DMS 273 treated with DMSO at 0.1 percent for 48 hours (cell line): ENCODE data around the gene VWC2L.

ENCODE experiments used
- DNase-seq: peaks from one replicate; lab custom pipeline; 2025; lab: John Stamatoyannopoulos, UW

The VWC2L gene

DNA sequence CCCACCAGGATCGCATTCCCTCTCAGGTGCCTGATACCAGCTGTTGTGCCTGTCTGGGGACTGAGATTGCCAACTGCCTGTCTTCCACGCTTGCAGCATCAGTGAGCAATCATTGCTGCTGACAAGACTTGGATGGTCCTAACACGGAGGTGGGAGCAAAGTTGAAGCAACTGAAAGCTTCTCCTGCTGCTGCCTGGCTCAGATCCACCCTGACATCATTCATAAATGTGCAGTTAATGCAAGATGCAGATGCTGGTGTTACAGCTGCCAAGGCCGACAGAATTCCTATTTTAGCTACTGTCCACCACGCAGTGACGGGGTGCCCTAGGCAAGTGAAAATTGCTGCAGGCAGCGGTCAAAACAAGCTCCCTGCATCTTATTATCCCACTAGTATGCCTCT, 131.4 kb downstream of the VWC2L start:
- DNase-seq = no peak

DNA sequence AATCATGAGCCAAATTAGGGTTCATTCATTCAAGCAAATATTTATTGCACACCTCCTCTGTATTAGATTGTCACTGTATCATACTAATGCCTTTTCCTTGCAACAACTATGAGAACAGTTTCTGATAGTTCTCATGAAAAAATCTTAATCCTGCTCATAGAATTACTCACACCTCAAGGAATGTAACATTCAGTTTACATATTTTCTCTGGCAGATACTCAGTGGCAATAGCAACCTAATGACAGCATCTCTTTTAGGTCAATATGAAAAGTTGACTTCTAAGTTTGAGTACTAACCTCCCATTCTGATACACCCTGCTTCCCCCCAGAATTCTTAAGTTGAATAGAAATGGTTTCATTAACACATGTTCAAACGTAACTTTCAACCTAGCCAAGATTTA, 132.0 kb downstream of the VWC2L start:
- no peak for DNase-seq

DNA sequence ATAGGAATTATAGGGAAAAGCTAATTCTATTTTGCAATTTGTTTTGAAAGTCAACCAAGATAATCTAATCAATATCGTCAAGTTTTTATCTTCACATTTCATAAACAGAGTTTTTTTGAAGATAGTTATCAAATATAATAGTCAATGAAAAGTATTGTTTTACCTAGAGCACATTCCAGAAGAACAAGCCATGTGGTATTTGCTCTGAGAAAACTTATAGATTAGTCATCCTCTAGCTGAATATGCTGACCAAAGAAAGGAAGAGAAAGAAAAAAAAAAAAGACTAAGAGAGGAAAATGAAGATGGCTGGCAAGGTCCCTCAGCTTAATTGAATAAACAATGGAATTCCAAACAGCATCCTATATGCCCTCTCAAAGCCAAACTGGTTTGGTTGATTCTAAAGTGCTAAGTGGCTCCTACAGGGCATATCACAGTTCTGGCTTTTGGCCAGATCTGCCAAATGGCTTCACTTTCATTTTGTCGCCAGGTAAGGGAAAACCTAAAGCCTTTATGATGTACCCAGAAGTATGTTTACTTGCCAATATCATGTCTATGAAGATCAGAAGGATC, 132.6 kb downstream of the VWC2L start:
- no peak for DNase-seq

DNA sequence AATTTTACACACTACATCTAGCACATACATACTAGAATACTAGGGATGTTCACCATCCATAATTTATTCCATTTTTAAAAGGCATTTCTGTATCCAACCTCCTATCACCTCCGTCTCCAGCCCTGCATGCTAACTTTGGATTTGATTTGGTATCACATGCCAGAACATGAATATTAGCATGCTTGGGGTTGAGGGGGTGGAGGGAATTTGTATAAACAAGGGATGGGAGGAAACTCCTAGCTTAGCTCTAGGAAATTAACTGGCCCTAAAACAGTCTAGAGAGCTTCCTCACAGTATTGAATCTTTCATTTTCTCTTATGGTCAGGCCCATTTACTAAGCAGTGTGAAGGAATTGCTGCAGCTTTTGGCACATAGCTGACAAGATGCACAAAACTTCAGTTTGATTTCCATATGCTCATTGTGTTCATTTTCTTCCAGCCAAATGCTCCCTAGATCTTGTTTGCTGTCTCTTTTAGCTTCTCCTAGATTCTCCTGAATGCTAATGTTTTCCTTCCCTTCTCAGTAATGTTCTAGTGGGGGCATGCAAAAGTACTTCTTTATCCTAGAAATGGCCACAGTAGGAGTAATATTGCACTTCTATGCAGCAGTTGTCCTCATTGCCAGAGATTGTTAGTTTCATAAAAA, 135.2 kb downstream of the VWC2L start:
- no peak for DNase-seq

DNA sequence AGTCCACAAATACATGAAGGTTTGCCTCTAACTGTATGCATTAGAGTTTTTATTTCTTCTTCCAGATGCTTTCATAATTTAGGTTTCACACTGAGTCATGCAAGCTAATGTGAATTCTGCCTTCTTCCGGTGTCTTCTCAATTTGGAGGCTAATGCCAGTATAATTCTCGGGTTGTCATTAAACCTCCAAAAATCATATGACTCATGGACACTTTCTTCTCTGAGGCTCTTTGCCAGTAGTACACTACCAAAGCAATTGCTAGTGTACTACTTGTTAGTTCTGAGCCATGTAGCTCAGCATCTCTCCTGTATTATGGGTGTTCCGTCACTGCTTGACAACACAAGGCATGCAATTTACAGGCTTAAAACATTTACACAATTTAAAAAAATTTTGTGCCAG, 137.1 kb downstream of the VWC2L start:
- no peak for DNase-seq

DNA sequence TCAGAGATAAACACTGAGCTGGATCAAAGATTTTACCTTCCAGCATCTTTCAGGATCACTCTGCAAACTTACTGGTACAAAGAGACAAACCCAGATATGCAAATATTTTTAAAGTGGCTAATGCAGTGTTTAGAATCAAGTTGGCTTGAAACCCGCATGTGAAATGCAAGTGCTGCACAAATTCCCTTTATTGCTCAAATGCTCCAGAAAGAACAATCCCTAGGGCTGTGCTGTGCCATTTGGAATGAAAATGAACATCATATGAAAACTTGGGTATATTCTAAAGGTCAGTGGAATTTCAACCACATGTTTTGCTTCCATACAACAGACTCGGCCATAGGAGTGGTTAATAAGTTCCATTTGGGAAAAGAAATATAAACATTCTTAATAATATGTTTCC, 139.1 kb downstream of the VWC2L start:
- DNase-seq = no peak

DNA sequence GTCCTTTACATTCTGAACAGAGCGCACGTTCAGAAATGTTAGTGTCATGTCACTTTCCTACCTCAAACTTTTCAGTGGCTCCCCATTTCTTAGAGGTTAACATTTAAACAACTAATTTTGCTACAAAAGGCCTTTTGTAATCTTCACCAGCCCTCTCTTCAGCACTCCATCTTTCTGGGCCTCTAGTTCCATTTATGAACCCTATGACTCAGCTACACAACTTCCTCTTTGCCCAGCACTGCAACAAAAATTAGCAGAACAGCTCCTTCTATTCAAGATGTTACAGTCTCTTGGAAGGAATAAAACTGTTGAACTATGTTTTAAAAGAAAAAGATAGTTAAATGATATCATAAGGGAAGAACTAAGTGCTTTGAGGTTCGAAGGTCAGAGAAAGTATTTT, 139.9 kb downstream of the VWC2L start:
- DNase-seq = no peak

DNA sequence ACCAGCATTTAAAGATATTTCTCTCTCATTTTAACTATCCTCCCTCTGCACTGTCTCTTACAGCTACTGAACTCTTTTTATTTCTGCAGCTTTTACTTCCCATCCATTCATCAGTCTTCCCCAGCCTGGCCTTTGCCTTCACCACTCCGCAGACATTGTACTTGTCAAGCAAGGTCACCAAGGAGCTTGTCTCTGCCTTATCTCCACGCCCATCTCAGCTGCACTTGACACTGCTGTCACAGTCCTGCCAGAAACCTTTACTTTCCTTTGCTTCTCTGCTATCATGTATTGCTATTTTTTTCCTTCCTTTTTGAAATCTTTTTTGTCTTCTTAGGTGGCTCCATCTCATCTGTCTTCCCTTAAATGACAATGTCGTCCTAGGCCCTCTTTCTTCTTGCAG, 147.0 kb downstream of the VWC2L start:
- DNase-seq = no peak

DNA sequence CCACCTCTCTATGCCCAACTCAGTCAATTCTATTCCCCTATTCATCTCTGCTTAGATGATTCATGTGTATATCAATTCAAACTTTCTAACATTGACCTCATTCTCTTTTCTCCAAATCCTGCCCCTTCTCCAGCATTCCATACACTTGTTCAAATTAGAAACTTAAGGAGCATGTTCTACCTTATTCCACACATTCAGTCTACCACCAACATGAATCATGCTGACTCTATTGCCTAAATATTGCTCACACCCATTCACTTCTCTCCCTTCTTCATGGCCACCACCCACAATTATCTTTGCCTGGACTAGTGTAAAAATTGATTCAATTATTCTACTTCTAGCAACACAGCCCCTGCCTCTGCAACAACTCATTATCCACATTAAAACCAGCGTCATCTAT, 147.5 kb downstream of the VWC2L start:
- no peak for DNase-seq

DNA sequence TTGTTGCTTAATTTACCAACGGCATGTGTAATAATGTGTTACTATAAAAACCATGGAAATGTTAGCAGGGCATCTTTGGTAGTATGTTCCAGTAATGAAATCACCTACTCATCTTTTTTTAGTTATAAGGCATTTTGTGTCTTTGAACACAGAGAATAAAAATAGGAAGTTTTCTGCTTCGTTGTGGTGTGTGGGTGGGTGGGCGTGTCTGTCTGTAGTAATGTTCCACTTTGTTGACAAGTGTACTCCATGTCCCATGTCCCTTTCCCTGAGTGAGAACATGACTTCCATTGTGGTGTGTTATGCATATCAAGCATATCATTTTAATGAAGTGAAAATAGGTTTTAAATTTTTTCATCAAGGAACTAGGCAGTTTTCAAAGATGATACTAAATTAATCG, 149.3 kb downstream of the VWC2L start:
- DNase-seq = no peak

DNA sequence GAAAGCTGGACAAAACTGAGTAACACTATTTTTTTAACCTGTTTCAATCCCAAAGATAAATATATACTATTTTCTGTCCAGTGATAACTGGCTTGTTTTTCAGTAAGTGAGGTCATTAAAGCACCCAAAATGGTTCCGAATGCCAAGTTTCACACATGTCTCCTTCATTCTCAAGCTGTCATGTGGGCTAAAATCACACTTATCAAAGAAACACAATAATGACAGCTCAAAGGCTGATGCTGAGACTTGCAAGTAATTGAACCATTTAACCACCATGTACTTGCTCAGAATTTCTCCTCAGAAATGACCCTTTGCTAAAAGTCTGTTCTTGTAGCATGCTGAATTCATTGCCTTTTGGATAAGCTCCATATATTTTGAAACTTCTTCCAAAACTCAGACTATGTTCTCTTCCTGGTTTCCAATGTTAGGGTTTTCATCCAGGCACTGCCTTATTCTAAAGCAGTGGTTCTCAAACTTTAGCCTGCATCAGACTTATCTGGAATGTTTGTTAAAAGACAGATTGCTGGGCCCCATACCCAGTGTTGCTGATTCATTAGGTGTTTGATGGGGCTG, 149.8 kb downstream of the VWC2L start:
- DNase-seq = no peak

DNA sequence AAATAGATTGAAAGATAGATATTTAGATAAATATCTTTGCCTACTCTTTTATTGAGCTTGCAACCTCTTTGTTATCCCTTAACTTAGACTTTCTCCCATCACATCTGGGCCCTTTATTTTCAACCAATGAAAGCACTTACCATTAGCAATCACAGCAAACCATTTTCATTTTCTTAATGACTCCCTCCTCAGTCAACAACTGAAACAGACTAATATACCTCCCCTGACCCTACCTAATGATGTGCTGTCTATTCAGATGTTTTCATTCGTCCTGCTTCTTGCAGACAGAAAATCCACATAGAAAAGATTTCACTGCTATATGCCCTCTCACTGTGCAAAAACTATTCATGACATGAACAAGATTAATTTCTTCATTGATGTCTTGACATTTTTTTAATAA, 154.4 kb downstream of the VWC2L start:
- no peak for DNase-seq

DNA sequence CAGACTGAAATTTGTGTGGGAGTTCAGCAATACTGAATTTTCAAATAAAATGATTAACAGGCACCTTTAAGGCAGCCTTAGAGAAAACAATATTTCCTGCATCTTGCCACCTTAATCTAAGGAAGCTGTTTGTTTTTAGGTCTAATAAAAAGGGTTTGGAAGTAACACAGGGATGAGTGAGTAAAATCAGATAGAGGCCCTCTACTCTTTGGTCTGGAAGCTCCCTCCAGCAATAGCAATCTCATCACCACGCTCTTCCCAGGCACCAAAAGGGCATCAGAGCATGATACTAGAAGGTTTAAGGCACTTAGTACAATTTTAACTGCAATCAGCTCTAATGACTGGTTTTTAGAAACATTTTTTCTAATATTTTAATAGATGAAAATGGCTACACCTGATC, 155.6 kb downstream of the VWC2L start:
- no peak for DNase-seq

DNA sequence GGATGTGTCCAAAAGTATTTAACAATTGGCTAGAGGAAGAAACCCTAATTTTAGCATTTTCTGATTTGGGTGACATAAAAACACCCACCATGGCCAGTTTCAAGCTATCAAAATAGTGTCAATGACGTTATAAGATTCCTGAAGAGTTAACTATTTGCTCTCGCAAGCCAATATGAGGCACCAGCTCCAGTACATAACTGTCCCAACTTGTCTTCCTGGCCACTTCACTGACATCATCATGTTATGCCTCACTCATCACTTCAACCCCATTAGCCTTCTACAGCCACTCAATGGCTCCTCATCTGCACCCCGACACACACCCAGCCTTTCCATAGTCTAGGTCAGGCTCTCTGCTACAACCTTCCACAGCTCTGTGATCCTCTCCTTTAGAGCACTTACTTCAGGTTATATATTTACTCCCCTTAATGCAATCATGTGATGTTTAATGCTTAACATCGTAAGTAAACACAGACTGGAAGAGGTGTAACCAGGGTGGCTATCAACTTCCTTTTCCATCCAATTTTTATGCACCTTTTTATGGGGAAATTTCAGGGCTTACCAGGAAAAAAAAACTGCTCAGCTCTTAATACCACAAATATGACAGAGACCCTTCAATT, 158.7 kb downstream of the VWC2L start:
- no peak for DNase-seq

DNA sequence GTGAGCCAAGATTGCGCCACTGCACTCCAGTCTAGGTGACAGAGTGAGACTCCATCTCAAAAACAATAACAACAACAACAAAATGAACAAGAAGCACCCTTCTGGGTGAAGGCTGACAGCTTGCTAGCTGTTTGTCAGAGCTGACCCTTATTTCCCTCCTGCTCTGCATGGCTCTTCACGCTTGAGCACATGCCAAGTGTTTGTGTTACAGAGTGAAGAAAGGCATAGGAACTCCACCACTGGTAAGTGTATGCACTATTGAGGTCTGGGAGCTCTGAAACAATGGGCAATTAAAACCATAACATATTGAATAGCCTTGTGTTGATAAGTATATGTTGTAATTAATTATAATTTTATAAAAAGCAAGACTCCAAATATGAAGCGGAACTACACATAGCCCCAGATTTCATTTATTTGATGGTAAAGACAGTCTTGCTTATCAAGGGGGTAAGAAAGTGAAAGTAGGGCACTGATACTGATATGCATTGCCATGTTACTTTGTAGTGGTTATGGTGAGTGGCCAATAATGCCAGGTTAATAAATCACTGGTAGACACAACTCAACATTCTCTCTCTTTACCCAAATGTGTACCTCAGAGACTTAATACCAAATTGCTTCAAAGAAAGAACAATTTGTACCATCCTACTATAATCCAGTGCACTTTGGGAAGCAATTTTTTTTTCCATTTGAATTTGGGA, 163.4 kb downstream of the VWC2L start:
- no peak for DNase-seq

DNA sequence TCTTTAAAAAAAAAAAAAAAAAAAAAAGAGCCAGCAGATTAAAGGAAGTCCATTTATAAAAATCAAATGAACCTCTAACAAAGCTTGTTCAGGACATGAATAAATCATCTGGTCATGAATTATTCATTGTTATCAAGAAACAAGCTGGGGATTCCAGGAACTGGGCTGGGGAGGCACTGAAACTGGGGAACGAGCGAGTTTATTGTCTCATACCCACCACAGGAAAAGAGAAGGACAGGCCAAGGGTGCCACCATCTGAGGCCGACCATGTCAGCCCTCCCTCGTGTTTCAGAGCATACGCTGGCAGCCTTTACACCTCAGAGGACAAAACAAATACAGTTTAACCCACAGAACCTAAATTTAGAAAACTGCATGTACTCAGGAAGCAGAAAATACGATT, 164.2 kb downstream of the VWC2L start:
- no peak for DNase-seq

DNA sequence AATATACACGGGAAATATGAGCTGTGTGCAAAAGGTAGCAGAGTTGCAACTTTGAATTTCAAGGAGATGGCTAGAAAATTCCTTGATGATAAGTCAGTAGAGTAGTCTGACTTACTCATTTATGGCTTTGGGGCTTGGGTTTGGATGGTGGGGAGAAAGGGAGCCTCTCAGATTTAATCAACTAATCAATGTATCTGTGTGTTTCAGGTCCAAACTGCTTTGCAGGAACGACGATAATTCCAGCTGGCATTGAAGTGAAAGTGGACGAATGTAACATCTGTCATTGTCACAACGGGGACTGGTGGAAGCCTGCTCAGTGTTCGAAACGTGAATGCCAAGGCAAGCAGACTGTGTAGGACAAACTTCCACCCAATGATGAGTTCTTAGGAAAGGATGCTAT, 164.6 kb downstream of the VWC2L start:
- DNase-seq = no peak

DNA sequence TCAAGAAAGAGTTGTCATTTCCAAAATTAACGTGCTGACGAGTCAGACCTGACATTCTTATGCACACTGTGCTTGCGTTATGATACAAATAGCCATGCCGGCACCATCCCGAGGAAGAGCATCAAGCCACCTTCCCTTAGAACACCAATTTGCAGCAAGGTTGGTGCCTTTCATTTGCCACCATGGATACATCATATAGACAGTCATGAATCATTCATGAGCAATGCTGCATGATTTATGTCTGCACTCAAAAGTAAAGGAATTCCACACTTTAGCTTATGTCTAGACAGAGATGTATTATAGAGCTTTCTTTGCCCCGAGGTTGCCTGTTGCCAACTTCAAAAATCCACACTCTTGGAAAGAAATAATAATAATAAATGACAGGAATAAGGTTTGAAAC, 166.9 kb downstream of the VWC2L start:
- no peak for DNase-seq

DNA sequence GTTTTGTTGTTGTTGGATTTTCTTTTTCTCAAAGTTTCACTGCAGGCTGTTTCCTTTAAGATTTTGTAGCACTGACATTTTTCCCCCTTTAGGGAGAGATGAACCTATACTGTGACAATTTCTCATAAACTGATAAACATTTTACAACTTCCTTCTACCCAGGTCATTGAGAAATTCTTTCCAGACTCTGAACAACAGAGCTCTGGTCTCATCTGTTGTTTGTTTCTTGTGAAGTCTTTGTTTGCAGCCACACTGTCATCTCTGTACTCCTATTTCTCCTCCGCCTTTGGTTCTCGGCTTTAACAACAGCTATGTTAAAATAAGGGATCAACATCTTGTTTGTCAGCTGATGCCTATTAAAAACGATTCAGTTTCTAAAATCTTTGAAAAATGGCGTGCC, 167.6 kb downstream of the VWC2L start:
- no peak for DNase-seq

DNA sequence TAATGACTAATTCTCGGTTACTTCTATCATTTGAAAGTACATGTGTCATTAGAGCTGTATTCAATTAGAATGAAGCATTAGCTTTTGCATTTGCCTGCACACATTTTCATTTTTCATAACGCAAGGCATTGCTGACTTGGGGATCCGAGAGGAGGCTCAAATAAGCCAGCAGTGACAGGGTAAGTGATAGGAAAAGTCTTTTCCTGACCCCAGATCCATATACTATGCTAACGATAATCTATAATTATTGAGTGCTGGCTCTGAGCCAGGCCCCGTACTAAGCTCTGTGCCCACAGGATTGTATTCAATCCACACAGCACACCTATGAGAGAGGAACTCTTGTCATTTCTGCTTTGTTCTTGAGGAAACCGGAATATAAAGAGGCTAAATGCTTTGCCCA, 168.2 kb downstream of the VWC2L start:
- no peak for DNase-seq

DNA sequence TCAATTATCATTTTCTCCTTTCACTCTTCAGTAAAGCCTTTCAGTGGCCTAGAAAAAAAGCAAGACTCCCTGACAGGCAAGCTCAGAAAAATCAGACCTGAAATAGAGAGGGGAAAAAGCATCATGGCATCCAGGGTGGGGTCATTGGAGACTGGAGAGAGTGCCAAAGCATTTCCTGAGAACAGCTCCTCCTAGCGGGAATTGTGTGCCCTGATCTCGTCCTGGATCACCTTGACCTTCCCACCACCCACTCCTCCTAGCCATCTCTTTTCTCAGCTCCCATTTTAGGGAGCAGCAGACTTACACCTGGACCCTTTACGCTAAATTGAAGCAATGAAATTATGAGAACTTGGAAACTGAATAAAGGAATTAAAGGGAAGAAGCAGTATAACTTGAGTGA, 176.6 kb downstream of the VWC2L start:
- no peak for DNase-seq

DNA sequence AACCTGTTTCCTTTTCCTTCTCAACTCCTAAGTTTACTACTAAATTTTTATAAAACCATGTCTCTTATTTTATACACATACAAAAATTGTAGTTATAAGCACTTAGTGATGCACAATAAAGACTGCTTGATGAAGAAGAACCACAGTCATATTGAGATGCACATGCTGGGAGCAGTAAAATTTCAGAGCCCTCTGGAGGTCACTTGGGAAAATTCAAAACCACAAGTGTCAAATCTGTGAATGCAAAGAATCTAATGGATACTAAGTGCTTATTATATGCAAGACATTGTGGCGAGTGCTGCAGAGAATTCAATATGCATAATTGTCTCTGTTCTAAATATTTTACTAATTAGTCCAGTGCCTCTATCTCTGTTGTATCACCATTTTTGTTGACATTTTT, 180.5 kb downstream of the VWC2L start:
- DNase-seq = no peak

DNA sequence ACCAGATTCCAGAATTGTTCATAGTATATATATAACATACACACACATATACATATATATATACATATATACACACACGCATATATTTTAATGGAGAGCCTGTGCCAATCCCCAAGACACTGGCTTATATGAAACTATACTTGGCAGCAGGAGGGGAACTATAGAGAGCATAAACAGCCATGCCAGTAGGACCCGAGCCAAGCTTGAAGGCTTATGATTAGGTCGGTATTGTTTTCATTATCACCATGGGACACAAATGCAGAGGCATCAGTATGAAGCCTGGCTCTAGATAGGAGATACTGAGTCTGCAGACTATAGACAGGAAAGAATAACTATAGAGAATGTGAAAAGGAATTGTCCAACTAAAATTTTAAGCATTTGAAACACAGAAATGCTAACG, 181.2 kb downstream of the VWC2L start:
- no peak for DNase-seq
